SJCRH30 (cell line): ENCODE results near the gene KANSL1. TPM values are rescaled to one million over a fixed set of nuclear protein-coding genes. Genes with fewer than 3 reads are reported as not detected.

Experiments
- DNase-seq, 2 experiments: peaks; one replicate each; pipeline ENCODE4 v3.0.0-alpha.2; 2015 to 2020
- H3K27ac ChIP-seq: fragments of 250-450 bp; sonication (Bioruptor Pico); 2 replicates; pipeline ENCODE4 v1.5.1; 2020; ENCODE audit warnings: mild to moderate bottlenecking, moderate library complexity
- H3K27me3 ChIP-seq: fragments of 250-450 bp; sonication (Bioruptor Pico); 2 replicates; pipeline ENCODE4 v1.5.1; 2020; ENCODE audit warnings: mild to moderate bottlenecking, moderate library complexity
- H3K36me3 ChIP-seq: fragments of 250-450 bp; sonication (Bioruptor Pico); 2 replicates; pipeline ENCODE4 v1.5.1; 2020; ENCODE audit warnings: mild to moderate bottlenecking, moderate library complexity
- H3K4me1 ChIP-seq: fragments of 250-450 bp; sonication (Bioruptor Pico); 2 replicates; pipeline ENCODE4 v1.5.1; 2020; ENCODE audit warnings: mild to moderate bottlenecking, moderate library complexity
- H3K4me3 ChIP-seq: fragments of 250-450 bp; sonication (Bioruptor Pico); 2 replicates; pipeline ENCODE4 v1.5.1; 2020; ENCODE audit warnings: mild to moderate bottlenecking, moderate library complexity
- H3K9me3 ChIP-seq: fragments of 250-450 bp; sonication (Bioruptor Pico); replicated peaks from 2 replicates; pipeline ENCODE4 v1.5.1; 2020; ENCODE audit warnings: mild to moderate bottlenecking, moderate library complexity
- total RNA-seq: library from RNA; depleted of rRNA; stranded (reverse); fragments of >200 nt; shearing (Covaris generic); gene quantifications from 2 replicates; pipeline ENCODE4 v1.2.3, GENCODE V29; 2014; rRNA removed

The KANSL1 gene
- total RNA-seq, 1 experiment from 2014 or later = 79.0 TPM

DNA sequence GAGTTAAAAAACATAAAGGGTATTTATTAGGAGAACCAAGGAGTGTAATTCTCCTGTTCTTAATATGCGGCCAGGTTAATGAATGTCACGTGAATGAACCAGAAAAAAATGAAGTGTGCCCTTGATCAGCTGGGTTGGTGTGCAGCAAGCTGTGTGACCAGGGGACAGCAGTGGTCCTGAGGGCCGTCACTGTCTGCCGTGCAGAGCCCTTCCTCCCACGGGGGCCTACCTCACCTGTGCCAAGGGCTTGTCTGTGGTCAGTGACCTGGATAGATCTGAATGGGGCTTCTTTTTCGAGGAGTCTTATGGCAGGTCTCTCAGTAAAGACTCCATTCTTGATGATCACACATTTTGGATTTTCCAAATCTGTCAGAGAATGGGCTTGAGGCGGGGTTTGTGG lies 211.9 kb downstream of the KANSL1 start:
- Histone ChIP-seq H3K27ac (no peak overlapping the region), H3K27me3 (no peaks in the 10 kb centered on the region), H3K36me3 (no peaks in the 10 kb centered on the region), H3K4me1 (no peaks in the 10 kb centered on the region), H3K9me3 (no peaks in the 10 kb centered on the region), H3K4me3 (no peak overlapping the region)
- DNase-seq = no peak

DNA sequence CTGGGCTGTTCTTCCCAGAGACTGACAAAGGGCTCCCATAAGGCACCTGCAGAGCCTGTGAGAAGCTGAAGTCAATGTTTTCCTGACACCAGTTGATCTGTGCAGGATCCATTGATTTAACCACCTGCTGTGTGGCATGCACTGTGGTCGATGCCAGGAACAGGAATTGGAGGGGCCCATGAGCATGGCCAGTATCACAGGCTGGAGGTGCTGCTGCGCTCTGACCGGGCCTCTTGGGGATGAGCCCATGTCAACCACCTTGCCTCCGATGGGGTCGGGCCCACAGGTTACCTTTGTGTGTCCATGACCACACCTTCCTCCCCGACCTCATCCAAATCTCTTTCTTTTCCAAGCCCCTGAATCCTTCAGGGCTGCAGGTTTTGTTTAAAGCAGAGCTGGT lies 212.4 kb downstream of the KANSL1 start:
- no peak overlapping the region for H3K27ac ChIP-seq
- no peaks in the 10 kb centered on the region for H3K4me1 ChIP-seq
- no peaks in the 10 kb centered on the region for H3K9me3 ChIP-seq
- no peaks in the 10 kb centered on the region for H3K36me3 ChIP-seq
- no peak for DNase-seq
- H3K27me3 ChIP-seq = no peaks in the 10 kb centered on the region
- no peak overlapping the region for H3K4me3 ChIP-seq

Other genes with a start within 250 kb of the KANSL1 start
- 0.43 TPM in 1 of 2 replicates, not detected in the other for gene STH, start 194.2 kb downstream of the KANSL1 start, total RNA-seq
- gene LRRC37A, start 101.7 kb upstream of the KANSL1 start, total RNA-seq = 3.8 and 4.0 TPM in 2 replicates
- 33.0 and 35.1 TPM in 2 replicates for gene ARL17B, start 168.3 kb upstream of the KANSL1 start, total RNA-seq